Gastrocnemius medialis (tissue), 4 donors: ENCODE results near the gene PXN.
"Not testable (repeated sequence)": the region's sequence is repeated elsewhere in the genome, so short reads cannot be mapped to it uniquely, and the experiment has no call there.

Source experiments
- CTCF ChIP-seq, 5 experiments: fragments of 450-650 bp in 3 of 5; fragments of 200-600 bp in 2 of 5; sonication (generic) in 2 of 5; IDR thresholded peaks in 4 of 5; conservative IDR thresholded peaks in 1 of 5; 1 replicate in 4 of 5; 2 replicates in 1 of 5; pipeline ENCODE4 v1.5.1; 2016 to 2019; ENCODE audit warnings: antibody characterized with exemption in 5 of 5, mild to moderate bottlenecking in 3 of 5, moderate library complexity in 3 of 5
- POLR2A ChIP-seq, 2 donors: fragments of 450-650 bp; IDR thresholded peaks; one replicate each; pipeline ENCODE4 v1.6.1; 2017; ENCODE audit warnings: antibody characterized with exemption in 2 of 2, mild to moderate bottlenecking in 2 of 2, moderate library complexity in 2 of 2

- not testable (repeated sequence) for TF ChIP-seq CTCF (IDR thresholded peaks at IDR 0.05 in 4 of 5, conservative IDR thresholded peaks at IDR 0.05 in 1 of 5); POLR2A (IDR thresholded peaks at IDR 0.05)
Observed at GRCh38 chr12:120253313-120253712, 12.2 kb downstream of the PXN start.
